ENCODE data around the gene NDOR1.

Gene NDOR1

GRCh38 chr9:137179761-137180160 is 25.7 kb upstream of the NDOR1 start:
- intact Hi-C loops (cut with DNase I): no loop called here
- DNase-seq: no peak

GRCh38 chr9:137180491-137180890 is 25.0 kb upstream of the NDOR1 start:
- intact Hi-C loops (cut with DNase I): no loop called here

GRCh38 chr9:137181680-137182079 is 23.8 kb upstream of the NDOR1 start:
- DNase-seq: no peak
- intact Hi-C loops (cut with DNase I): no loop called here

More at GRCh38 chr9:137180491-137180890, 25.0 kb upstream of the NDOR1 start:
- no peak for DNase-seq

DNA sequence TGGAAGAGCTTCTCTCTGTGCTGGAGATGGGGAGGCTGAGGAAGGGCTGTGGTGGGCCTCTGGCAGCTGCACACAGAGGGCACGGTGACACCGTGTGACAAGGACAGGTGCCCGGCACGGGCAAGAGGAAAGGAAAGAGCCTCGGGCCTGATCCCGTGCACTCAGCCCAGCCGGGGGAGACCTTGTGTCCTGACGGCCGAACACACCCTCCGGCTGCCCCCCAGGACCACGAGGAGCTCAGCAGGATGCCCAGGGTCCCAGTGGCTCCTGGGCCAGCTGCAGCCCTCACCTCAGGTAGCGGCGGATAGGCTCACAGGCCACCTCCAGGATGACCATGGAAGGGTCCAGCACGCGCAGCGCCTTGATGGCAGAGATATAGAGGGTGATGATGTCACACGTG is 22.7 kb upstream of the NDOR1 start:
- intact Hi-C loops (cut with DNase I): no loop called here
- no peak for DNase-seq

GRCh38 chr9:137183980-137184595 is 21.4 kb upstream of the NDOR1 start:
- no peak for DNase-seq
- intact Hi-C loops (cut with DNase I): no loop called here

- DNase-seq: no peak
- intact Hi-C loops (cut with DNase I): loop anchor here (5.0 kb wide), 1 partner anchor 52 kb away; no protein-coding TSS in a partner anchor
These were observed 20.4 kb upstream of the NDOR1 start for GRCh38 chr9:137184881-137185660.

- no peak for DNase-seq
- intact Hi-C loops (cut with DNase I): loop anchor here (5.0 kb wide), 1 partner anchor 51 kb away; no protein-coding TSS in a partner anchor
These were observed 19.6 kb upstream of the NDOR1 start for GRCh38 chr9:137185921-137186320.

GRCh38 chr9:137186385-137186784 is 19.1 kb upstream of the NDOR1 start:
- intact Hi-C loops (cut with DNase I): loop anchor here (5.0 kb wide), 1 partner anchor 51 kb away; no protein-coding TSS in a partner anchor
- no peak for DNase-seq

DNA sequence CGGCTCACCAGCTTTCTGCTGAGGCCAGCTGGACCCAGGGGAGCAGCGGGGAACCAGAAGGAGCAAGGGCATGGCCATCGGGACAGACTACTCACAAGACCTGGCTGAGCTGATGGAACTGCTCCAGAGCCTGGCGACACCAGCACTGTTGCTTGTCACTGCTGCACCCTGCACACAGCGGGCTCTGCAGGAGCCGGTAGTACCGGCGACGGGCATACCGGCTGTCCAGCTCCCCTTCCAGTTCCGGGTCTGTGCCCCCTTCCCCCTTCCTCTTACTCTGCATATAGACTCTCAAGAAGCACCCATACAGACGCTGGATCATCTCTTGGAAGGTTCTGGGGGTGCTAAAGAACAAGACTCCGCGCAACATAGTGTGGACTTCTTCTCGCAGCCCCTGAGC is 18.1 kb upstream of the NDOR1 start:
- DNase-seq: no peak
- intact Hi-C loops (cut with DNase I): loop anchor here (5.0 kb wide), 1 partner anchor 50 kb away; no protein-coding TSS in a partner anchor

DNA sequence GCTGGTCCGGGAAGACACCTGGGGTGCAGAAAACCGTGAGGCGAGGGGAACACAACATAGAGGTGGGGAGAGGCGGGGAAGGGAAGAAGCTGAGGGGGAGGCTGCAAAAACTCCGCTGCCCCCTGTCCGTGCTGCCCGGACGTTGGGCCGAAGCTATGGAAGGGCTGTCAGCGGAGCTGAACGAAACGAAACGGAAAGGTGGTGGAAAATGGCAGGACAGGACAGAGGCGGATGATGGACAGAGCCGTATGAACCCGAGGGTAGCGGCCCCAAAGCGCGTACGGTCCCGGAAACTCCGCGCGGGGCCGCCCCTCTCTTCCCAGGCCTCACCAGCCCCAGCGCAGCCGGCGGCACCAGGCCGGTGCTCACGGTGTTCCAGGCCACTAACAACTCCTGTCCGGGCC is 17.4 kb upstream of the NDOR1 start:
- DNase-seq: no peak
- intact Hi-C loops (cut with DNase I): loop anchor here (1.0 to 5.0 kb wide), 3 partner anchors 17 to 49 kb away; partner anchors contain the start of genes NDOR1, RNF208 and TMEM203

DNA sequence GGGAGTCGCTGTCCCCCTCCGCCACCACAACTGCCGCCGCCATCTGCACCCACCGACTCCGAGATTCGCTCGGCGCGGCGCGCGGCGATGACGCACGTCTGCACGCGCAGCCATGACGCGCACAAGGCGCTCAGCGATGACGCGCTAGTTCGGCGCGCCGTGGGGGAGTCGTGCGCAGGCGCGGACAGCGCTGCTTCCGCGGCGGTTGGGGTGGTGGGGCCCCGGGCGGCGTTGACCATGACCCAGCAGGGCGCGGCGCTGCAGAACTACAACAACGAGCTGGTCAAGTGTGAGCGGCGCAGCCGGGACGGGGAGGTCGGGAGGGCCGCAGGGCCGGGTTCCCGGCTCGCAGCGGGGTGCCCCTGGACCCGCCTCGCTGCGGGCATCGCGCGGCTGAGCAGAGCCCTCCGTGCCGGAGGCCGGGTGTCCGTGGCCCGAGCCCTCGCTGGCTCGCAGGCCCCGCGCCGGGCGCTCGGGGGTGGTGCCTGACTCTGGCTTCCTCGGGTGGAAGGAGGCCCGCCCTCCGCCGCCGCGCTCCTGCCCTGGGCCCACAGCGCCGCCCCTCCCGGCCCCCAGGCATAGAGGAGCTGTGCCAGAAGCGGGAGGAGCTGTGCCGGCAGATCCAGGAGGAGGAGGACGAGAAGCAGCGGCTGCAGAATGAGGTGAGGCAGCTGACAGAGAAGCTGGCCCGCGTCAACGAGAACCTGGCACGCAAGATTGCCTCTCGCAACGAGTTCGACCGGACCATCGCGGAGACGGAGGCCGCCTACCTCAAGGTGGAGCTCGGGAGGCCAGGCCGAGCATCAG is 16.8 kb upstream of the NDOR1 start, which contains the start of the genes ANAPC2 and SSNA1:
Gene ANAPC2, minus strand, starts transcription at position 71 of the 807 bp plus-strand sequence. Its CDS starts 28 bp downstream, at position 43.
Gene SSNA1, plus strand, starts transcription at position 187 of the 807 bp plus-strand sequence. Its CDS starts 51 bp downstream, at position 238.
- peak; percentile 85 to 98 (median 90) for DNase-seq
- intact Hi-C loops (cut with DNase I): loop anchor here (1.0 to 5.0 kb wide), 3 partner anchors 17 to 49 kb away; partner anchors contain the start of genes NDOR1, RNF208 and TMEM203

DNA sequence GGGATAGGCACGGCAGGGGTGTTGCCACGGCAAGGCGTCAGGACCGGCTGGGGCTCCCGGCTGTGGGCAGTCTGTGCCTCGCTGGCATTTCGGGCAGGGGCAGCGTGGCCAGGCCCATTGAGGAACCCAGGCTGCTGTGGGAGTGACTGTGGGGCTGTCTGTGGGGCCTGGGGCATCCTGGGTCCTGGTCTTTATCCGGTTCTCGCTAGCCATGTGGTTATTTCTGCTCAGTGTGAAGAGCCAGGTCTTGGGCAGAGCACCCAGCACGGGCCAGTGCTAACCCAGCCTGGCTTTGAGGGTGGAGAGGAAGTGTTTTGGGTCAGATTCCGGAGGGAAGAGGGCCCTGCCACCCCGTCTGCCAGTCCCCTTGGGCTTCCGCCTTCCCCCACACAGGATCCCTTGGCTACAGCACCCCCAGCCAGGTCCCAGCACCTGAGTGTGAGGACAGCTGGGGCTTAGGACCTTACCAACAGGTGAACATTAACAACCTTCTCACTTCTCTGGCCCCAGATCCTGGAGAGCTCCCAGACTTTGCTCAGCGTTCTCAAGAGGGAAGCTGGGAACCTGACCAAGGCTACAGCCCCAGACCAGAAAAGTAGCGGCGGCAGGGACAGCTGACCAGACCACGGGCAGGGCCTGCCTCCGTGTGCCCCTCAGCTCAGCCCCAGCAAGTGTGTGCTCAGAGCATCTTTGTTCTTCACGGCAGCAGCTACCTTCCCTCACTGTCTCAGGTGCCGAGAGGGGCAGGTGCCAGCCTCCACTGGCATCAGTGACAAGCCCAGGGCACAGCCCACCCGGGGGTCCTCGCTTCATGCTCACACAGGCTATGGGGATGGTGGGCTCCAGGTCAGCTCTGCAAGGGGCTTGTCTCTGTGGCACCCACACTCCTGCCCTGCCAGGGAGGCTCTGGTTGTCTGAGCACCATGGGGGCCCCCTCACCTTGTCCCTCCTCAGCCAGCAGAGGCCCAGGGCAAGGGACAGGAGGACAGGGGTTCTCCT is 15.9 kb upstream of the NDOR1 start:
- DNase-seq: no peak
- intact Hi-C loops (cut with DNase I): loop anchor here (2.0 to 5.0 kb wide), 2 partner anchors 33 to 48 kb away; partner anchors contain the start of gene RNF208

- intact Hi-C loops (cut with DNase I): no loop called here
- DNase-seq: no peak
These were observed 15.1 kb upstream of the NDOR1 start for GRCh38 chr9:137190315-137190856.

DNA sequence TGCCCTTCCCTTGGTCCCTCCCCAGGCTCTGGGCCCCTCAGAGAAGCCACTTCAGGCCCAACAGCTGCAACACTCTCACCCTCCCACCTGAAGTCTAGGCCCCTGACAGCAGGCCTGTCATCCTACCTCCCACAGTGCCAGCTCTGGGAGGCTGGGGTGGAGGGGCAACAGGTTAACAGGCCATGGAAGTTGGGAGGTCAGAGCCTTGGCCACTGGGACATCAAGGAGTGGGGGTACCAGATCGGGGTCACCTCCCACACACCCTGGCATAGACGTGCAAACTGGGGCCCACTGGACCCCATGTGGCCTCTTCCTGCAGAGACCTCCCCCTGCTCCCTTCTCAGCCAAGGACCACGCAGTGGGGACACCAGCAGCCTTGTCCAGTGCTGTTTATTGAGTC is 14.3 kb upstream of the NDOR1 start:
- DNase-seq: no peak
- intact Hi-C loops (cut with DNase I): no loop called here

- intact Hi-C loops (cut with DNase I): no loop called here
- DNase-seq: peak in 9 of 10 donors; percentile 49 to 96 (median 68)
These were observed 13.6 kb upstream of the NDOR1 start for GRCh38 chr9:137191691-137192447.

GRCh38 chr9:137192448-137192780 is 13.1 kb upstream of the NDOR1 start:
- no peak for DNase-seq
- intact Hi-C loops (cut with DNase I): no loop called here

- intact Hi-C loops (cut with DNase I): no loop called here
- no peak for DNase-seq
These were observed 12.6 kb upstream of the NDOR1 start for GRCh38 chr9:137192859-137193258.

GRCh38 chr9:137193771-137194170 is 11.7 kb upstream of the NDOR1 start:
- DNase-seq: peak in 1 of 10 donors; percentile 84
- intact Hi-C loops (cut with DNase I): no loop called here
